Activated naive CD4-positive, alpha-beta T cell treated with anti-CD3 and anti-CD28 coated beads, Interleukin-2, amount 50 U/mL, for 72 hours (primary cell): Measurements from ENCODE around the gene TNFSF15. TPM values are rescaled to one million over a fixed set of nuclear protein-coding genes. Genes with fewer than 3 reads are reported as not detected.
A peak's percentile ranks its signal among the peaks of the same experiment; 100 is the strongest.
"Not testable (repeated sequence)": the region's sequence is repeated elsewhere in the genome, so short reads cannot be mapped to it uniquely, and the experiment has no call there.

ENCODE experiments used
- ATAC-seq, 2 donors: fragments of 150-1000 bp; cut with Tn5 transposase; 2 replicates each; pipeline ENCODE4 v1.10.0; 2021; ENCODE audit warnings: mild to moderate bottlenecking in 2 of 2, moderate library complexity in 2 of 2
- DNase-seq, 2 donors: peaks; one replicate each; pipeline ENCODE4 v3.0.0; 2021 to 2022; ENCODE audit warnings: low spot score in 2 of 2
- H3K27ac Mint-ChIP-seq, 2 donors: one replicate each; pipeline ENCODE4 v1.8.0; 2022; ENCODE audit warnings: mild to moderate bottlenecking in 2 of 2, mixed read lengths in 2 of 2
- H3K36me3 Mint-ChIP-seq, 2 donors: one replicate each; pipeline ENCODE4 v1.8.0; 2022; ENCODE audit warnings: mixed read lengths in 2 of 2
- H3K9me3 Mint-ChIP-seq, 2 donors: one replicate each; pipeline ENCODE4 v1.8.0; 2022; ENCODE audit warnings: mixed read lengths in 2 of 2
- total RNA-seq, 2 donors: library from RNA; stranded (reverse); gene quantifications; one replicate each; pipeline ENCODE4 v1.2.3, GENCODE V29; 2022

The TNFSF15 gene
- total RNA-seq, 2 donors from 2014 or later, result 0.35 to 0.43 TPM

DNA sequence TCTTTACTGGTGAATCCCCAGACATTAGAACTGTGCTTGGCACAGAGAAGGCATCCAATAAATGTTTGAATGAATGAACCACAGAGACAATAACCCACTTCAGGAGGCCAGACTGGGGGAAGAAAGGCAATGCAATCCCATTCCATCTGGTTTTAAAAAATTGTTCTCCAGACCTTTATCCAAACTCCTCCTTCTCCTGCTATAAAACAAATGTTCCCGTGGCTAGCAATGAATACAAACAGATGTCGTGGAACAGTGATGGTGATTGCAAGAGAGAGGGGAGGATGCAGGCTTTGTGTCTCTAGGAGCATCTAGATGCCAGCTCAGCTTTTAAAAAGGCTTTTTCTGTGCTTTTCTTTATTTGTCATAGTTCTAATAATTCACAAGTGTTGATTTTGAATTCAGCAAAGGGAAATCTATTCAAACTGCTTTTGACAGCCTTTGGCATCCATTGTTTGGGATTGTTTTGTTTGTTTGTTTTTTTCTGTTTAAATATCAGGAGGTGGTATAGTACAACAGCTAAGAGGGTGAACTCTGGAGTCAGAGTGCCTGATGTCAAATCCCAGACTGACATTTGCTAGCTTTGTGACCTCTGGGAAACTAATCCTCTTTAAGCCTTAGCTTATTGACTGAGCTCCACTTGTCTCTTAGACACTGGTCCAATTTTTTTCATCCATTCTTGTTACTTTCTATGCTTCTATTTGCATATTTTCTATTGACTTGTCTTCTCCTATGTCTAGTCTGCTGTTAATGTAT, 59.1 kb downstream of the TNFSF15 start:
- ATAC-seq (no peak), DNase-seq (no peak)
- H3K36me3 Mint-ChIP-seq, result no peaks in the 10 kb centered on the region
- peaks cover 0 to 5% of the 10 kb centered on the region in 2 donors for H3K9me3 Mint-ChIP-seq
- peak overlapping the region in 1 of 2 donors; percentile 62 for H3K27ac Mint-ChIP-seq

DNA sequence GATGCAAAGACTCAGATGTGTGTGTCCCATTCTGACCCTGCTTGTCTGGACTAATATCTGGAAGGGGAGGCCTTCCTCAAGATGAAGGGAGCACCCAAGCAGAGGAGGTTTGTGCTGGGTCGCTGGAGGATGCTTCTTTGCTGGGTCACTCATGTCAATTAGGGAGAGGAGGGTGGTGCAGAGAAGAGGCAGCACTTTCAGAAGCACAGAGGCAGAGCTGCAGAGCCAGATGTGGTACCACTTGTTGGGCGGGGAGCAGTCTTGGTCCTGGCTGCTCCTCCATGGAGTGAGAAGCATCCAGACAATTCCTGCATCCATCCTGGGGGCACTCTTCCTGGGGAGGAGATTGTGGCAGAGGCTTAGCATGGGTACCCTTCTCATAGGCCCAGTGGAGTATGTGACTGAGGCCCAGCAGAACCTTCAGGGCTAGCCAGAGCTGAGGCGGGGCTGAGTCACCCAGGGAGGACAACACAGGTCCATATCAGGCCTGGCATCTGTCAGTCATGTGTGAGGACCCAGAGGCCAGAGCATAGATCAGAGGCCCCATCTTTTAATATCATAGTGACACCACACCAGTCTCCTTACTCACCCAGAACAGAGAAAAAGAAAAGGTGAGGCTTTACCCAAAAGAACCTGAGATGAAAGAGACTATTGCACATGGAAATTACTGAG, 59.8 kb downstream of the TNFSF15 start:
- Mint-ChIP-seq H3K36me3 (no peaks in the 10 kb centered on the region), H3K27ac (no peak overlapping the region), H3K9me3 (peaks cover 0 to 5% of the 10 kb centered on the region in 2 donors)
- DNase-seq, result no peak
- peak; percentile 49 to 93 for ATAC-seq

DNA sequence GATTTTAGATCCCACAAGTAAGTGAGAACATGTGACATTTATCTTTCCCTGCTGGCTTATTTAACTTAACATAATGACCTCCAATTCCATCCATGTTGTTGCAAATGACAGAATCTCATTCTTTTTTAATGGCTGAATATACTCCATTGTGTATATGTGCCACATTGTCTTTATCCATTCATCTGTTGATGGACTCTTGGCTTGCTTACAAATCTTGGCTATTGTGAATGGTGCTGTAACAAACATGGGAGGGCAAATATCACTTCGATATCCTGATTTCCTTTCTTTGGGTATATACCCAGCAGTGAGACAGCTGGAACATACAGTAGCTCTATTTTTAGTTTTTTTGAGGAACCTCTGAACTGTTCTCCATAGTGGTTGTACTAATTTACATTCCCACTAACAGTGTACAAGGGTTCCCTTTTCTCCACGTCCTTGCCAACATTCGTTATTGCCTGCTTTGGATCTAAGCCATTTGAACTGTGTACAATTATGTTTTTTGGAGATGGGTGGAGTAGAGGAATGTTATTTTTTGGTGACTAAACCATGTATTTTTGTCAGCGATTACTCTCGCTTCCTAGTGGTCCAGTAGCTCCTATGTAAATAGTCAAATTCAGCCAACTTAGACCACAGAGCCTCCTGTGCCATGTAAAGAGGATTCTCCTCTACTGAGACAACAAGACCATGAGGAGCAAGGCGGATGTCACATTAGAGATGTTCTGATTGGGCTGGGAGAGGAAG, 60.6 kb downstream of the TNFSF15 start:
- Mint-ChIP-seq H3K9me3 (peaks cover 0 to under 1% of the 10 kb centered on the region in 2 donors), H3K27ac (no peak overlapping the region), H3K36me3 (no peaks in the 10 kb centered on the region)
- ATAC-seq (no peak), DNase-seq (no peak)

- Mint-ChIP-seq H3K27ac (no peak overlapping the region), H3K36me3 (no peaks in the 10 kb centered on the region), H3K9me3 (peaks cover 0 to 4% of the 10 kb centered on the region in 2 donors)
- ATAC-seq (no peak), DNase-seq (no peak)
Measured at GRCh38 chr9:114743446-114743845, 62.4 kb downstream of the TNFSF15 start.

GRCh38 chr9:114742947-114743346, 62.9 kb downstream of the TNFSF15 start:
- no peak for DNase-seq
- Mint-ChIP-seq H3K27ac (no peak overlapping the region), H3K36me3 (no peaks in the 10 kb centered on the region), H3K9me3 (peaks cover 0 to 4% of the 10 kb centered on the region in 2 donors)
- no peak for ATAC-seq

DNA sequence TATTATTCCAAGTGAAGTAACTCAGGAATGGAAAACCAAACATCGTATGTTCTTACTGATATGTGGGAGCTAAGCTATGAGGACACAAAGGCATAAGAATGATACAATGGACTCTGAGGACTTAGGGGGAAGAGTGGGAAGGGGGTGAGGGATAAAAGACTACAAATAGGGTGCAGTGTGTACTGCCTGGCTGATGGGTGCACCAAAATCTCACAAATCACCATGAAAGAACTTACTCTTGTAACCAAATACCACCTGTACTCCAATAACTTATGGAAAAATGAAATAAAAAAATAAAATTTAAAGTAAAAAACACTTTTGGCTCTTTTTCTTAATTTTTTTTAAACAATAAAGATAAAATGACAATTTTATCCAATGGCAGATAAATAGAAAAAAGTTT, 64.3 kb downstream of the TNFSF15 start:
- ATAC-seq, H3K9me3 Mint-ChIP-seq, H3K27ac Mint-ChIP-seq, H3K36me3 Mint-ChIP-seq, DNase-seq: not testable (repeated sequence)

DNA sequence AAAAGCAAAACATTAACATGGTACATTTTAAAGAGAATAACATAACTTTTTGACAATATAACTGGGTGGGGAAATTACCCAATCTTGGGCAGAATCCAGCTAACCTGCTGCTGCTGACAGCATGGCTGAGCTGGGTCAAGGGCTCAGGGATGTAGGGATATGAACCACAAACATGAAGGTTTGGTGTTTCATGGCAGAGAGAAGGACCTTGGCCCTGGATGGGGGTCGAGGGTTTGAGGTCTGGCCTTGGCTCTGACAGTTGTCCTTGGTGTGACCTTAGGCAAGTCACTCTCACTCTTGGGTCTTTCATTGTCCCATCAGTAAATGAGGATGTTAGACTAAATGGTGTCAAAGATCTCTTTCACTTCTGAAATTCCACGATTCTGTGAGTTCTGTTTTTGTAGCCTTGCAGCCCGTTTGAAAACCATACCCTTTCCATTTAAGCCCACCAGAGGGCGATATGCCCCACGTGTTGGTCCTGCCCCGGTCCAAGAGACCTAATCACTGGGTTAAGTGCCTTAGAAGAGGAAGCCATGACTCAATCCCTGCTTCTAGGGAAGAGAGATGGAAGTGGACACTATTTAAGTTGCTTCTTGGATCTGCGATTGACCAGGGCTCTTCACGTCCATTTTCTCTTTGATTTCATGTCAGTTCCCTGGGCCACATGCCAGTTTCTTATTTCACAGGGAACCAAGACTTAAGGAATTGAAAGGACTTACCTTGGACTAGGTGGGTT, 67.1 kb downstream of the TNFSF15 start:
- DNase-seq, result peak in 1 of 2 donors; percentile 64
- peak; percentile 64 to 65 for ATAC-seq
- peak overlapping the region; percentile 69 to 78 for H3K27ac Mint-ChIP-seq
- peaks cover 5 to 11% of the 10 kb centered on the region in 2 donors for H3K36me3 Mint-ChIP-seq
- peaks cover 0 to 4% of the 10 kb centered on the region in 2 donors for H3K9me3 Mint-ChIP-seq

DNA sequence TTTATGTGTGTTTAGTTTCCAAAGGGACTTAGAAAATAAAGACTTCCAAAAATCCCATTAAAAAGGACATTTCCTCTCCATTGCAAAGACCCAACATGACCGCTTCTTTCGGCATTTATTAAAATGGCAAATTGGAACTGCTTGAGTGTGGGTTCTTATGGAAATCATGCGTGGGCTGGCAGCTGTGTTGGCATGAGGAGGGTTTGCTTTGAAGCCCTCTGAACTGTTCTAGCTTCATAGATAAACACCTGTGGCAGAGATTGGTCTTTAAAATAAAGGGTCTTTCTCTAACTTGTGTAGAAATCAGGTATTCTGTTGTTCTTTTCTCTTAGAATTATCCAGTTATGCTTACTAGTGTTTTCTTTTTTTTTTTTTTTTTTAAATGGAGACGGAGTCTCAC, 68.0 kb downstream of the TNFSF15 start:
- H3K27ac Mint-ChIP-seq, result peak overlapping the region; percentile 69 to 78

DNA sequence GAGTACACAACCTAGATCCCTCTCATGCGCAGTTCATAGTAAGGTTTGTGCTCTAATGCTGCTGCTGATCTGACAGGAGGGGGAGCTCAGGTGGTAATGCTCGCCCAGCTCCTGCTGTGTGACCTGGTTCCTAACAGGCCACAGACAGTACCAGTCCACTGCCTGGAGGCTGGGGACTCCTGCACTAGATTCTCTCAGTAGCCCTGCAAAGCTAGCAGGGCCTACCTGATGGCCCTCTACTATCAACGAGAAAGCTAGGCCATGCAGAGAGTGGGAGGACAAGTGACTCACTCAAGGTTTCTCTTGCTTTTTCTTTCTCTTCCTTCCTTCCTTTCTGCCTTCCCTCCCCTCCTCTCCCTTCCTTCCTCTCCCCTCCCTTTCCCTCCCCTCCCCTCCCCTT, 68.7 kb downstream of the TNFSF15 start:
- Mint-ChIP-seq H3K27ac (peak overlapping the region; percentile 69 to 78), H3K9me3 (peaks cover 0 to 4% of the 10 kb centered on the region in 2 donors), H3K36me3 (peaks cover 5 to 11% of the 10 kb centered on the region in 2 donors)
- peak; percentile 61 to 62 for ATAC-seq
- DNase-seq, result peak in 1 of 2 donors; percentile 22

More for the DNA sequence above, 68.0 kb downstream of the TNFSF15 start:
- Mint-ChIP-seq H3K9me3 (peaks cover 0 to 4% of the 10 kb centered on the region in 2 donors), H3K36me3 (peaks cover 5 to 11% of the 10 kb centered on the region in 2 donors)
- DNase-seq (no peak), ATAC-seq (no peak)

GRCh38 chr9:114735704-114736103, 70.1 kb downstream of the TNFSF15 start:
- H3K9me3 Mint-ChIP-seq, result peaks cover 3 to 4% of the 10 kb centered on the region in 2 donors
- no peak for DNase-seq
- no peak for ATAC-seq
- H3K27ac Mint-ChIP-seq, result peak overlapping the region; percentile 56 to 78
- H3K36me3 Mint-ChIP-seq, result peaks cover 5 to 11% of the 10 kb centered on the region in 2 donors

- not testable (repeated sequence) for DNase-seq, H3K9me3 Mint-ChIP-seq, ATAC-seq, H3K27ac Mint-ChIP-seq
- peaks cover 5 to 11% of the 10 kb centered on the region in 2 donors for H3K36me3 Mint-ChIP-seq
Measured at GRCh38 chr9:114735139-114735538, 70.7 kb downstream of the TNFSF15 start.

Other genes with a start within 250 kb of the TNFSF15 start
- 10 to 100 TPM; 37.4 to 37.8 TPM for gene ATP6V1G1, start 218.3 kb downstream of the TNFSF15 start, total RNA-seq
- gene TMEM268, start 194.7 kb downstream of the TNFSF15 start, total RNA-seq, result 10 to 100 TPM; 20.4 to 31.4 TPM
- not detected for gene TEX53, start 148.2 kb downstream of the TNFSF15 start, total RNA-seq
- not detected for gene TEX48, start 123.8 kb downstream of the TNFSF15 start, total RNA-seq
- 10 to 100 TPM; 11.0 to 26.9 TPM for gene TNFSF8, start 124.6 kb upstream of the TNFSF15 start, total RNA-seq